GM19193 (cell line): Measurements from ENCODE around the gene SMAD9.

ENCODE experiments used
- POLR2A ChIP-seq: IDR thresholded peaks from 4 replicates; pipeline ENCODE4 v1.6.1; 2011; ENCODE audit not compliant: insufficient read depth, insufficient read length; ENCODE audit errors: extremely low read depth

The SMAD9 gene

DNA sequence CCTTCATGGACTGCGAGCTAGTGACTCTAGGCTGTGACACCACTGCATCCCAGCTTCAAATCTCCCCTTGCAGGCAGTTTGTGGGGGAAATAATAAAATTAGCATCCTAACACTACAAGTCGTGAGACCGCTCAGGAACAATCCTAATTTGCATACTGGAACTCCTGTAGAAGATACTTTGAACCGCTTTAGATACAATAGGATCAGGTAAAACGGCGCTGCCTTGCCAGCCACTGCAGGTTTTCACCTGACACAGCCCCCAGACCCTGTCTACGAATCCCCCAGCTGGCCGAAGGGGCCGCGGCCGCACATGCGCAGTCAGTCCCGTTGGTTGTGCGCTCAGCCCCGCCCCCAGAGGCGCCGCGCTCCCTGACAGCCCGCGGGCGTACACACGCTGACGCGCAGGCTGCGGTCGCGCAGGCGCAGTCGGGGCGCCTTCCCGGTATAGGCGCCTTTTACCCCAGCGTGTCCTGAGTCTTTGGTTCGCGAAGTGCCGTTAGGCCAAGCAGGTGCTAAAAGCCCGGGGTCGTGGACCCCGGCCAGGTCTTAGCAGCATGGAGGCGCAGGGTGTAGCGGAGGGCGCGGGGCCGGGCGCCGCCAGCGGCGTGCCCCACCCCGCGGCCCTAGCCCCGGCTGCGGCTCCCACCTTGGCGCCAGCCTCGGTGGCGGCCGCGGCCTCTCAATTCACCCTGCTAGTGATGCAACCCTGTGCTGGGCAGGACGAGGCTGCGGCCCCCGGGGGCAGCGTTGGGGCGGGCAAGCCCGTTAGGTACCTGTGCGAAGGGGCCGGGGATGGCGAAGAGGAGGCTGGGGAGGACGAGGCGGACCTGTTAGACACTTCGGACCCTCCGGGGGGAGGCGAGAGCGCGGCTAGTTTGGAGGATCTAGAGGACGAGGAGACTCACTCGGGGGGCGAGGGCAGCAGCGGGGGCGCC is 101.0 kb downstream of the SMAD9 start, which contains the start of gene RFXAP:
Gene RFXAP (plus strand): TSS at position 419 of the 935 bp plus-strand sequence. CDS start 136 bp downstream, at position 555.
- TF ChIP-seq POLR2A, result peak; percentile 80

DNA sequence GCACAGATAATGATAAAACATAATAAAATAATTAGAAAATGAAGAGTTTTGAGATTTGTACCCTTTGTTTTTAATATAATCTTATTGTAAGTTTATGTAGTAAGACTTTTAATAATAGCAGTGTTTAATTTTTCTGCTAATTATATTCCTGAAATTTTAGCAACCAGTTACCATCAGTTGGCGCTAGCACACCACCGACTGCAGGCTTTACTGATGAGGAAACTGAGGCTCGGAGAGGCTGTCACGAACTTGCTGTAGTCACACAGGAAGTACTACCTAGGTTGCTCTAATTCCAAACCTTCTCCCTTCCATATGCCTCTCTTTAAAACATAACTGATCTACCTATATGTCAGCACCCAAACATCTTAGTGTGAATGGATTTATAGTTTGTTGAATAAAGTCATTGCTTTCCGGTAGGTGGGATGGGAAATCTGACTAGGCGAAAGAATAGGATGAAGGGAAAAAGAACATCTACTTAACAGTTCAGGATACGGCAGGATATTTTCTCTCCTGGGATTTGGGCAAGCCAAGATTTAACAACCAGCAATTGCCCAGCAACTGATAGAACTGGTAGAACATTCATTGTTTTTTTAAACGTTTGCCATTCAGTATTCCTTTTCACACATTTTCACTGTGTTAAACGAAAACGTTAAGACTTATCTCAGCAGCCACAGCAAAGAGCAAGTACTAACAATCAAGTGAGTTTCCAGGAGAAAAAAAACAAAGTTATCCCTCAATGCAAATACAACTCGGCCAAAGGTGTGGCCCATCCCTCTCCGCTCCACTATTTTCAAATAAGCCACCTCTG is 101.8 kb downstream of the SMAD9 start:
- TF ChIP-seq POLR2A, result no peak

DNA sequence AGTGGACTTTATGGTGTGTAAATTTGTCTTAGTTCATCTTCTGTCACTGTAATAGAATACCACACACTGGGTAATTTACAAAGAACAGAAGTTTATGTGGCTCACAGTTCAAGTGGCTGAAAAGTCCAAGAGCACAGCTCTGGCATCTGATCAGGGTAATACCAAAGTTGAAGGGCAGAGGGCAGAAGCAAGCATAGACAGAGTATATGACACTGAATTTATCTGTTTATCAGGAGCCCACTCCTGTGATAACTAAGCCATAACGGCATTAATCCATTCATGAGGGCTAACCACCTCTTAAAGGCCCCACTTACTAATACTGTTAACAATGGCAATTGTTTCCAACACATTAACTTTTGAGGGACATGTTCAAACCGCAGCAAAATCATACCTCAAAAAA is 105.0 kb downstream of the SMAD9 start:
- TF ChIP-seq POLR2A, result no peak

DNA sequence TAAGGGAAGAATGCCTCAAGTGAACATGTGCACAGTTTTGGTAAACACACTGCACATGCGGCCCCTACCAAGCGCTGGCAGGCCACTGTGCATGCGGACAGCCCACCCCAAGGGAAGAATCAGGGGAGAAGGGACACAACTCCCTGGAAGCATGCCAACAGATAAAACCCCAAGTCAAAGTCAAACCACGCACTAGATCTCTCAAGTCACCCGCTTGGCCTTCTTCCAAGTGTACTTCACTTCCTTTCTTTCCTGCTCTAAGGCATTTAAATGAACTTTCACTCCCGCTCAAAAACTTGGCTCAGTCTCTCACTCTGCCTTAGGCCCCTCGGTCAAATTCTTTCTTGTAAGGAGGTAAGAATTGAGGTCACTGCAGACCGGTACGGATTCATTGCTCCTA is 105.6 kb downstream of the SMAD9 start:
- TF ChIP-seq POLR2A, result no peak

DNA sequence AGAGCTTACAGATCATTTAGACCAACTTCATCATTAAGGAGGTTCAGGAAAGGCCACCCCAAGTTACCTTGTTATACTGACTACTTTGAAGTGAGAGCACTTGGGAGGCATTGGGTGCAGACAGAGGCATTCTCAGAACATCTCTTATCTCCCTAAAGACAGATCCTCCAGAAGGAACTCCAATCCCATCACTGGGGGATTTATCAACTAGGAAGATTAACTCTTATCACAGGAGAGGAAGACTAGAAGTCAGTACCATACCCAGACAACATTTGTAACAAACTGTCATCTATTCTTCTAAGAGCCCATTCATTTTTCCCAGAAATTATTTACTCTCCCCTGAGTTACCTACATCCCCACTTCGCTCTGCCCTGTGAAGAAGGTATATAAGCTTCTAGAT is 106.8 kb downstream of the SMAD9 start:
- no peak for TF ChIP-seq POLR2A

DNA sequence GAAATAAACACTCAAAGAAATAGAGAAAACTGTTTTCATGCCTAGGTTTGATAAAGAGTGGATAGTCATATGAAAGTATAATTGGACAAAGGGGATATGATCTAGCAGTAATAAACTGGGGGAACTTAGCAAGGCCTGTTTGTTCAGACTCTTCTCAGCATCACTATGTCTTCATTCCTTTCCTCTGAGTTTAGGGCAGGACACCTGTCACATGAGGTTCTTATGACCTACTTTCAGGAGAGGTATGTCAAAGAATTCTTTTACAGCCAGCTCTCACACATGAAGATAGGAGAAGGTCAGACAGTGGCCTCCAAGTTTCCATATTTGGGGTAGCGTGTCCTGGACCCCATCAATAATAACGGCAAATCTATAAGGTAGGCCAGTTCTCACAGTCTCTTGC is 112.4 kb downstream of the SMAD9 start:
- TF ChIP-seq POLR2A, result no peak

DNA sequence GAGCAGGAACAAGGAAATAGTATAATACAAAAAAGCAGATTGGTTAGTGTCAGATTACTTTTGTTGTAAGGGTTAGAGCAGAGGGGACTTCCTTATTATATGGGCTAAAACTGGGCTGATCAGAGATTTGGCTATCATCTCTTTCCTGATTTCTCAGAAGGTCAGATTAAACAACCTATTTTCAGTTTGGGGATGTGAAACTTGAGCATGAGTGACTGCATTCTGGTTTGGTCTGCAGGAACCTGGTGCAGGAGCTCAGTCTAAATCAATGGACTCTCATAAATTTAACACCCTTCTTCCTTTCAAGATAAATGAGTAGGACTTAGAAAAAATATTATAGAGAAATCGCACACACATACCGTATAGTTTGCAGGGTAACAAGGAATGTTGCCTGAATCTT is 113.9 kb downstream of the SMAD9 start:
- TF ChIP-seq POLR2A, result no peak

DNA sequence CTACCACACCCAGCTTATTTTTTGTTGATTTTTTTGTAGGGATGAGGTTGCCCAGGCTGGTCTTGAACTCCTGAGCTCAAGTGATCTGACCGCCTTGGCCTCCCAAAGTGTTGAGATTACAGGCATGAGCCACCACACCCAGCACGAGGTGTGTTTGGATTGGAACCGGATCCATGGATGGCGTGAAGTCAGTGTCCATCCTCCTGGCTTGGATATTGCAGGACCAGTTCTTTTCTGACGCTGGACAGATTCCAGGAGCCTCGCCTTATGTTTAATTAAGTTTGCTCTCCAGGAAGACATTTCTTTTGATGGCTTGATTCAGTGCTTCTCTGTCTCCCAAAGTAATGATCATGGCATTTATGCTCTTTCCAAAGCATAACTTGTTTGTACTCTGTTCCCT is 115.5 kb downstream of the SMAD9 start:
- no peak for TF ChIP-seq POLR2A

DNA sequence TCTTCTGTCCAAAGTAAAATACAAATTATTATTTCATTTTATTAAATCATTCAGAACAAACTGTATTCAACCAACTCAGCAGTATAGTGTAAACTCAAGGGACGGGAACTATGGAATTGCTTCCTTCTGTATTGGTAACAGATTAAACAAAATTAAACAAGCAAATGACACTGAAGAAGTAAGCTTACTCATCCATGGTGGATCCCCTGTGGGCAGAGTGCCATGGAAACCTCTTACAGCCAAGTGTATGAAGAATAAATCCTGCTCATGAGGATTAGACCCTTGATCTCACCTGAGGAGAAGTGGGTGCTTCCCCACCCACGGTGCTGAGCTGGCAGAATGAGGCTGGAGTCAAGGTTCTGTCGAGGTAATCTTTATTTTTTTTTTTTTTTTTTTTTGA is 119.0 kb downstream of the SMAD9 start:
- TF ChIP-seq POLR2A, result no peak

DNA sequence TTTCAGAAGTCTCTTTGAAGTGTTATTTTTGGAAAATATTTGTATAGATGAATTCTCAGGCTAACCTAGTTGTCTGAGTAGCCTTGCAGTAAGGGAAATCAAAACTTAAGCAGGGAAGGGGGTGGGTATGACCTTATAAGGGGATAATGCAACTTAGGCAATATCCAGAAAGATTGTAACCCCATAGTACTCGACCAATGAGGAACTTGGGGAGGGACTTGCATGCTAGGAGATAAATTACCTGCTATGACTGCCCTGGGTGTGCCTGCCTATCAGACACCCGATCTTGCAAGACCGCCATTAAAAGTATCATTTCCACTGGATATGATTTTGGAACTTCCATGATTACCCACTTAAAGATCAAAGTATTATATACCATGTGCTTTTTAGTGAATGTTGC is 124.0 kb downstream of the SMAD9 start:
- TF ChIP-seq POLR2A, result no peak

DNA sequence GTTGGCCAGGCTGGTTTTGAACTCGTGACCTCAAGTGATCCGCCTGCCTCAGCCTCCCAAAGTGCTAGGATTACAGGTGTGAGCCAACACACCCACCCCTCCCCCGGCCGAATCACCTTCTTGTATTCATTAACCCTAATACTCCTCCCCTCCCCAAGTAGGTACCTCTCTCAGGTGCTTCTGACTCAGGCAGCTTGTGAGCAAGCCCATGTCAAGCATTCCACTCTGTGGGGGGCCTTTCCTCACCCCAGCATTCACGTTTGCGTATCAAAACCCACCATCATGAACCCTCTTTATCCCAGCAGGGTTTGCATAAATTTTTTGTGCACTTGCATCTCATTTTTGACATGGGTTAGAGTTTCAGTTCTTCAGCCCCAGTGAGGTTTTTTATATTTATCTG is 124.6 kb downstream of the SMAD9 start:
- TF ChIP-seq POLR2A, result no peak
